ENCODE data around the gene PIF1.

DNA sequence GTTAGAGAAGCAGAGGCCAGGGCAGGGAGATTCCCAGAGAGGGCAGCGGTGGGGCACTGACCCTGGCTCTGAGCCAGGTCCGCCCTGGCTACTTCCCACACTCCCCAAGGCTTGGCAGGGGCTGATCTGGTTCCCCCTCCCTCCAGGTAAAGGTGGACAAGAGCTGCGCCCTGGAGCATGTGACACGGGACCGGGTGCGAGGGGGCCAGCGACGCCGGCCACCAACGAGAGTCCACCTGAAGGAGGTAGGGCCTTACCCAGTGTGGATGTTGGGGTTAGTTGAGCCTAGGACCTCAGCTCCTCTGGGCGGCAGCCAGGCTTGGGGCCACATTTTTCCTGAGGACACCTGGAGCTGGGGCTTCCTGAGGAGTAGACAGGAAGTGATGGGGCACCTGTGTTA, 35.9 kb upstream of the PIF1 start:
- TF ChIP-seq, protein P1, sequence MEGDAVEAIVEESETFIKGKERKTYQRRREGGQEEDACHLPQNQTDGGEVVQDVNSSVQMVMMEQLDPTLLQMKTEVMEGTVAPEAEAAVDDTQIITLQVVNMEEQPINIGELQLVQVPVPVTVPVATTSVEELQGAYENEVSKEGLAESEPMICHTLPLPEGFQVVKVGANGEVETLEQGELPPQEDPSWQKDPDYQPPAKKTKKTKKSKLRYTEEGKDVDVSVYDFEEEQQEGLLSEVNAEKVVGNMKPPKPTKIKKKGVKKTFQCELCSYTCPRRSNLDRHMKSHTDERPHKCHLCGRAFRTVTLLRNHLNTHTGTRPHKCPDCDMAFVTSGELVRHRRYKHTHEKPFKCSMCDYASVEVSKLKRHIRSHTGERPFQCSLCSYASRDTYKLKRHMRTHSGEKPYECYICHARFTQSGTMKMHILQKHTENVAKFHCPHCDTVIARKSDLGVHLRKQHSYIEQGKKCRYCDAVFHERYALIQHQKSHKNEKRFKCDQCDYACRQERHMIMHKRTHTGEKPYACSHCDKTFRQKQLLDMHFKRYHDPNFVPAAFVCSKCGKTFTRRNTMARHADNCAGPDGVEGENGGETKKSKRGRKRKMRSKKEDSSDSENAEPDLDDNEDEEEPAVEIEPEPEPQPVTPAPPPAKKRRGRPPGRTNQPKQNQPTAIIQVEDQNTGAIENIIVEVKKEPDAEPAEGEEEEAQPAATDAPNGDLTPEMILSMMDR (conservative IDR thresholded peaks at IDR 0.05): no peak
- TF ChIP-seq EZH2 (IDR thresholded peaks at IDR 0.05; ENCODE audit: low read depth): no peak
